GM12864 (cell line): ENCODE data around the gene MBD5.

Experiments
- DNase-seq: peaks from one replicate; pipeline ENCODE4 v3.0.0-alpha.2; 2011; ENCODE audit warnings: low read depth
- H3K4me3 ChIP-seq: 2 replicates; pipeline ENCODE4 v1.5.1; 2011; ENCODE audit warnings: mild to moderate bottlenecking, low read depth, low read length, control low read depth
- CTCF ChIP-seq: IDR thresholded peaks from 2 replicates; pipeline ENCODE4 v1.5.1; 2011; ENCODE audit warnings: low read depth, mild to moderate bottlenecking, moderate library complexity, low read length, control low read depth, inconsistent platforms; ENCODE audit errors: missing control alignments

The MBD5 gene

GRCh38 chr2:148351437-148352143 is 330.7 kb downstream of the MBD5 start:
- DNase-seq: no peak
- no peak overlapping the region for H3K4me3 ChIP-seq
- TF ChIP-seq CTCF: no peak

GRCh38 chr2:148358375-148358774 is 337.5 kb downstream of the MBD5 start:
- H3K4me3 ChIP-seq: no peak overlapping the region
- no peak for DNase-seq

GRCh38 chr2:148360662-148361061 is 339.8 kb downstream of the MBD5 start:
- TF ChIP-seq CTCF: no peak
- H3K4me3 ChIP-seq: no peak overlapping the region
- DNase-seq: no peak

More at GRCh38 chr2:148358375-148358774, 337.5 kb downstream of the MBD5 start:
- no peak for TF ChIP-seq CTCF

GRCh38 chr2:148362144-148362796 is 341.4 kb downstream of the MBD5 start:
- TF ChIP-seq CTCF: no peak
- no peak overlapping the region for H3K4me3 ChIP-seq
- no peak for DNase-seq

- DNase-seq: no peak
- no peak overlapping the region for H3K4me3 ChIP-seq
- no peak for TF ChIP-seq CTCF
These were observed 354.3 kb downstream of the MBD5 start for GRCh38 chr2:148375214-148375613.

- DNase-seq: no peak
These were observed 370.4 kb downstream of the MBD5 start for GRCh38 chr2:148391324-148391723.

More at GRCh38 chr2:148391324-148391723, 370.4 kb downstream of the MBD5 start:
- no peak overlapping the region for H3K4me3 ChIP-seq
- no peak for TF ChIP-seq CTCF
